NCI-H1694 (cell line): ENCODE results near the gene SIGLEC9.

Experiments used
- DNase-seq: peaks from one replicate; lab custom pipeline; 2025; lab: John Stamatoyannopoulos, UW

The SIGLEC9 gene

DNA sequence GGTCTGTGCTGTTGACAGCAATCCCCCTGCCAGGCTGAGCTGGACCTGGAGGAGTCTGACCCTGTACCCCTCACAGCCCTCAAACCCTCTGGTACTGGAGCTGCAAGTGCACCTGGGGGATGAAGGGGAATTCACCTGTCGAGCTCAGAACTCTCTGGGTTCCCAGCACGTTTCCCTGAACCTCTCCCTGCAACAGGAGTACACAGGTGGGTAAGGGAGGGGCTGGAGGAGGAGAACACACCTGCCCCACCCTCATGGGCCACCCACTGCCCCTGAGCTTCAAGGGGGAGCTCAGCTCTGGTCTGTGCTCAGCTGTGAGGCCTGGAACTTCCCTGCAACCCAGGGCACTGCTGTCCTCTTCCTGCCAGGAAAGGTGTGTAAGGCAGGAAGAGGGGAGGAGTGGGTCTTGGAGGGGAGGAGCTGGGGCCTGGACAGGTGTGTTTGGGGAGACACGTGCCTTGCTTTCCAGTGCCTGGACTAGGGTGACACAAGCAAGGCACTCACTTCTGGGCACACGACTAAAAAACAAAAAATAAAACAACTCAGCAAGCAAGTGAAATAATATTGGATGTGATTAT is 21.3 kb downstream of the SIGLEC9 start:
- no peak for DNase-seq

DNA sequence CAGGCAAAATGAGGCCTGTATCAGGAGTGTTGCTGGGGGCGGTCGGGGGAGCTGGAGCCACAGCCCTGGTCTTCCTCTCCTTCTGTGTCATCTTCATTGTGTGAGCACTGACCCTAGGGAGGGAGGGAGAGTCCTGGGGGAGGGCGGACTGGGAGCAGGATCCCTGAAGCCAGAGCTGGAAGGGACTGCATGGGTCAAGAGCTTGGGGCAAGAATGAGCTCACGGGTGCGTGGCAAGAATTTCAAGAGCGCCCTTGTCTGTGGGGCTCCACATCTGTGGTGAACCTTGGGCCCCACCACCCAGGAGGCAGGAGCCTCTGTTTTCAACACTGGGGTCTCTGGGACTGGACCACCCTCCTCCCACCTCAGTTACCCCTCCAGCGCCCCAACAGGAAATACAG is 22.0 kb downstream of the SIGLEC9 start:
- DNase-seq = no peak

DNA sequence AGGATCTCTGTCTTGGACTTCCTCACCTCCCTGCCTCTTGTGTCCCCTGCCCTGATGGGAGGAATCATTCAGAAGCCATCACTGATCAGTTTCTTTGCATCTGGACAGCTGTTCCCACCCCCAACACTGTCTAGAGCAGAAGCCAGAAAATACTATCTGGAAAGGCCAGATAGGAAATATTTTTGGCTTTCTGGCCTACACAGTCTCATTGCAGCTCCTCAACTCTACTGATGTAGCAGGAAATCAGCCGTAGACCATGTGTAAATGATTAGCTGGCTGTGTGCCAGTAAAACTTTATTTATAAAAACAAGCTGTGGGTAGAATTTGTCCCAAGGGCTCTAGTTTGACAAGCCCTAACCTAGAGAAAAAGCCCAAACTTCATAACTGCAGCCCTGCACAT is 23.0 kb downstream of the SIGLEC9 start:
- DNase-seq = no peak

DNA sequence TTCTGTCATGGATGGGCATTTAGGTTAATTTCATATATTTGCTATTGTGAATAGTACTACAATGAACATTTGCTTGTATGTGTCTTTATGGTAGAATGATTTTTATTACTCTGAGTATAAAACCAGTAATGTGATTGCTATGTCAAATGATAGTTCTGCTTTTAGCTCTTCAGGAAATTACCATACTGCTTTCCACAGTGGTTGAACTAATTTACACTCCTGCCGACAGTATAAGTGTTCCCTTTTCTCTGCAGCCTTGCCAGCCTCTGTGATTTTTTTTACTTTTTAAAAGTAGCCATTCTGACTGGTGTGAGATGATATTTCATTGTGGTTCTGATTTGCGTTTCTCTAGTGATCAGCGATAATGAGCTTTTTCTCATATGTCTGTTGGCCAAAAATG is 23.9 kb downstream of the SIGLEC9 start:
- DNase-seq = no peak

DNA sequence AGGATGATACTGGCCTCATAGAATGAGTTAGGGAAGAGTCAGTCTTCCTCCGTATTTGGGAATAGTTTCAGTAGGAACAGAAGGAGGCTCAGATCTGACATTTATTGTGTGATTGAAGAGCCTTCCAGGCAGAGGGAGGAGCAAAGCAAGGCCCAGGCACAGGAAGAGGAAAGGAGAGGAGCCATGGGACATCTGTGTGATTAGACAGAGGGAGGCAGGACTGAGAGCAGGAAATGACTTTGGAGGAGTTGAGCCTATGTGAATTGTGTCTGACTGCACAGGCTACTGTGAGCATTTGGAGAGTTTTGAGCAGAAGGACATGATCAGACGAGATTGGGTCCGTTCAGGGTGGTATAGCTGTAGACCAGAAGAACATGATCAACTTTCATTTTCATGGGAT is 25.9 kb downstream of the SIGLEC9 start:
- DNase-seq = no peak

DNA sequence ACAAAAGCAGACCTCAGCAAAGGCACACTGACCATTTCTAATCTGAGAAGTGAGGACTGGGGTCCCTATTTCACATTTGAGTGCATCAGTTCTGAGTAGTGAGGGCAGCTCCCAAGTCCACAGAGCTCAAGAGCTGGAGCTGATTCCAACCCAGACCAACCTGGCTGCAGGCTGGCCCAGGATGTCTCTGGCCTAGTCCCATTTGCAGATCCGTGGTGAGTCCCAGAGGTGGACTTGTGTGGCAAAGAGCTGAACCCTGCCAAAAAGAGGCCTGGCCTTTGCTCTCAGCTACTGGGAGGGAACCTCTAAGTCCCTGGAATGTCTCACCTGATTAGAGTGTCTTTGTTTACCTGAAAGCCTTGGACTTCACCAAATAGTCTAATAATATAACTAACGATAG is 32.0 kb downstream of the SIGLEC9 start:
- no peak for DNase-seq

DNA sequence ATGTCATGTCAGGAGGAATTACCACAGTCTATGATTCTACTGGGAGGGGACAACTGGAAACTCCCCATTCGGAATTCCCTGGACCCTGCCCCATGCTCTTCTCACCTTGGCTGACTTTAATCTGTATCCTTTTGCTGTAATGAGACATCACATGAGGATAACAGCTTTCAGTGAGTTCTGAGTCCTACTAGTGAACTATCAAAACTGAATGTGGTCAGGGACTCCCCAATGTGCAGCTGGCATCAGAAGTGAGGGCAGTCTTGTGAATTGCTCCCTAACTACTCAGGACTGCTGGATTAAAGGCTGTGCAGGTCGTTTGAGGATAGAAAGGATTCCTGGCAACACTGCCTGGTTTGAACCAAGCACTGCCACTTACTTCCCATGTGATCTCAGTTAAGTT is 32.6 kb downstream of the SIGLEC9 start:
- no peak for DNase-seq

DNA sequence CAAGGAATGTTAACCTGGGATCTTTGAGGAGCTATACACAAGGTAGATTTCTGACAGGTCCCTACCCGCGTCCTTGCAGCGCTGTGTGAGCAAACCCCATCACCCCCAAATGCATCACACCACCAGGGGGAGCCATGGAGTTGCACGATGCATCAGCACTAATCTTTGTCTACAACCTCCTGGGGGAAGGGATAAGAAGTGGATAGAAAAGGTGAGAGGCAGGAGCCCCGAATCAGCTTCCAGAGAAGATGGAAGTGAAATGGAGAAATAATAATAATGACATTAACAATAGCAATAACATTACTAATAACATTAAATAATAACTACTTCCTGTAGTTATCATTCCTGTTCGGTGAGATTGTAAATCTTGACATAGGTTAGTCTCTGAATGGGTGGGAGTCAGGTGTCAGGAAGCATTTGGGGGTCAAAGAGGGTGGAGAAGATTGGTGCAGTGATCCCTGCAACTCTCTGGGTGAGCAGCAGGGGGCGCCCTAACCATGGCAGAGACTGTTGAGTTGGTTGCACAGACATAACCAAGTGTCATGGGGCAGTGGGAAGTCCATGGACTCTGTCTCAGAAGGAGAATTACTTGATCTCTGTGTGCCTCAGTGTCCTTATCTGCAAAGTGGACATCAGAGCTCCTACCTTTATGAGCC is 33.9 kb downstream of the SIGLEC9 start:
- peak; percentile 2 for DNase-seq

DNA sequence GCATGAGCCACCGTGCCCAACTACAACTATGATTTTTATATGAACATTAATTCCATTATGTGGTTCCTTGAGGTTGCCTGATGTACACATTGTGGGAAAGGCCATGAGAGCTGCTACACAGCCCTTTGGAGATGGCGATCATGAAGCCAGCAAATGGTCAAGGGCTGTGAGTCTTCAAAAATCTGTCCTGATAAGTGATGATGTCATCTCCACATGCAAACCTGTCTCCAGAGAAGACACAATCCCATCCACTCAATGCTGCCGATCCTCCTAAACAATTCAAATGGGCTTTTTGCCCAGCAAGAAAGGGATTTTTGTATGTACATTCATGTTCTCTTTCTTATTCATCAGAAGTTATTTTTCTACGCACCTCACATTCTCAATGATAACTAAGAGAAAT is 35.0 kb downstream of the SIGLEC9 start:
- no peak for DNase-seq

DNA sequence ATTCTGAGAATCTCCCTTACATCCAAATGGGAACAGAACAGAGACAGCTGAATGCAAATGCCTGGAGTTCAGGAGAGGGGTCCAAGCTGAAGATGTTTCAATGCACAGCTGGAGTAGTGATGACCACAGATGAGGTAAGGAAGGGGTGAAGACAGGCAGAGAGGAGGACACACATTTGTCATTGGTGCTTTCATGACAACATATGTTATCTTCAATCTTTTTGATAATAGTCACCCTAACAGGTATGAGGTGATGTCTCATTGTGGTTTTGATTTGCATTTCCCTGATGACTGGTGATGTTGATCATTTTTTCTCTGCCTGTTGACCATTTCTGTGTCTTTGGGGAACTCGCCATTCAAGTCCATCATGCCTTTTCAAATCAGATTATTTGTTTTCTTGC is 36.6 kb downstream of the SIGLEC9 start:
- no peak for DNase-seq

DNA sequence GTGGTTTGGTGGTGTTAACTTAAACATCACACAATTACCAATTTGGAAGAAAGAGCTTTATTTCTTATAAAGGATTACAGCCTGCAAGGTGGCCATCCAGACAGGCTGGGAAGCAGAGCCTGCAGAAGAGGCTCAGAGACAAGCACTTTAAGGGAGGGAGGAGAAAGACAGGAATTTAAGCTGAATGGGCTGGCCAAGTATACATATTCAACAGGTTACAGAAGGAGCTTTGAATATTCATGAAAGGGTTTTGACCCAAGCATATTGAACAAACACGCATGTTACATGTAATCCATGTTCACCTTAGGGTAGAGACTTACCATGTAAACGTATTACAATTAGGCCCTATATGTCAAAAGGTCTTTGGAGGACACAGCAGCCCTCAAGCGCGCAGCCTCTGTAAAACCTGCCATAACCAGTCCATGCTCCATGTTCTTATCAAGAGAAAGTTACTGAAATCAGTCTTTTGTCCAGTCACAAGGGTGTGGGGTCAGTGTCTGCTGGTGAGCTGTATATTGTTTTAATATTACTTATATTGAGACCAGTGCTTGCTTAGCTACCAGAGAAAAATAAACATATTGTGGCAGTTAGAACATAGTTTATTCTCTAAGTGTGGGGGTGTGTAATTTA is 37.3 kb downstream of the SIGLEC9 start:
- no peak for DNase-seq

DNA sequence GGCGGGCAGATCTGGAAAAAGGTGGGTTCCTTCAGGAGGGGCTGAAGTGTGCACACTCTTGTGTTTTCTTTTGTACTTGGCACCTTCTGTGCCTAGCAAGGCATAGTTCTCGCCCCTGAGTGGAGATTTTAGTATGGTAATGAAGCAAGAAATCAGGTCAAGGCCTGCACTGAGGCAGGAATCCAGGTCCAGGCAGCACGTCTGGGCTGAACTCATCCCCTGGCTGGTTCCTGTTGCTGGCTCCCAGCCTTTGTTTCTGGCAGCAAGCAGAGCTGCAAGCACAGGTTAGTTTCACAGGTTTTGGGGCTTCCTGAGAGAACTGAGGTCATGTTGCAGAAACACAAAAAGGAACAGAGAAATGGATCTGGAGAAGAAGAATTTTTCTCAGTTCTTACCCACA is 38.6 kb downstream of the SIGLEC9 start:
- no peak for DNase-seq

DNA sequence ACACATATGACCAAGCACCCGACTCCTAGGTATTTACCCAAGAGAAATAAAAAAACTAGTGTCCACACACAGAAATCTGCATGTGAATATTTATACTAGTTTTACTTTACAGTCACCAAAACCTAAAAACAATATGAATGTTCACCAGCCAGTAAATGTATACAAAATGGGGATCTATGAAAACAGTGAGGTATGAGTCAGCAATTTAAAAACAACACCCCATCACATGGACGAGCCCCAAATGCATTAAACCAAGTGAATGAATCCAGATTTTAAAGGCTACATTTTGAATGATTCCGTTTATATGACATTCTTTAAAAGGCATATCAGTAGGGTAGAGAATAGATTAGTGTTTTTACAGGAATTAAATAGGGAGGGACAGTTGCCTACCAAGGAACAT is 39.5 kb downstream of the SIGLEC9 start:
- DNase-seq = no peak

DNA sequence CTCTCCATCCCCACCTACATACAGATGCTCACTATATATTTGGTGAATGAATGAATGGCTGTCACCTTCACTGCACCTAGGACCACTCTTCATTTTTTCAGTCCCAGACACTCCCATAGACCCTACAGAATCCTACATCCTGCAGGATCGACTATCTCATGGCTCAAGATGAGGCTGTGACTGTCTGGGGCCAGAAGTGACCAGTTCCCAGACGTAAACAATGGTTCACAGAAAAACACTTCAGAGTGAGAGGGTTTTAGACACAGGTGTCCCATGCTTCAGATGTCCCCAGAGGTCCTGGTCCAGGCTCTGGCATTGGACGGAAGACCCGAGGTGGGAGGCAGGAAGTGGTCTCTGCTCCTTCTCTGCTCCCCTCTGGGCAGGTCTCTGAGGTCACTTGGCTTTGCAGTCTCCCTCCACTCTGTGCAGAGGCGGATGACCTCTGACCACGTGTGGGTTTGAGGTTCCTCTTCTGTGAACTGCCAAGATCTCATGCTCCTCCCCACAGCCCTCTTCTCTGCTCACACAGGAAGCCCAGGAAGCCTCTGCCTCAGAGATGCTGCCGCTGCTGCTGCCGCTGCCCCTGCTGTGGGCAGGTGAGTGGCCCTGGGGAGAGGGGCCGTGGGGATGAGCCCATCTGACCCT is 42.3 kb downstream of the SIGLEC9 start:
- no peak for DNase-seq

DNA sequence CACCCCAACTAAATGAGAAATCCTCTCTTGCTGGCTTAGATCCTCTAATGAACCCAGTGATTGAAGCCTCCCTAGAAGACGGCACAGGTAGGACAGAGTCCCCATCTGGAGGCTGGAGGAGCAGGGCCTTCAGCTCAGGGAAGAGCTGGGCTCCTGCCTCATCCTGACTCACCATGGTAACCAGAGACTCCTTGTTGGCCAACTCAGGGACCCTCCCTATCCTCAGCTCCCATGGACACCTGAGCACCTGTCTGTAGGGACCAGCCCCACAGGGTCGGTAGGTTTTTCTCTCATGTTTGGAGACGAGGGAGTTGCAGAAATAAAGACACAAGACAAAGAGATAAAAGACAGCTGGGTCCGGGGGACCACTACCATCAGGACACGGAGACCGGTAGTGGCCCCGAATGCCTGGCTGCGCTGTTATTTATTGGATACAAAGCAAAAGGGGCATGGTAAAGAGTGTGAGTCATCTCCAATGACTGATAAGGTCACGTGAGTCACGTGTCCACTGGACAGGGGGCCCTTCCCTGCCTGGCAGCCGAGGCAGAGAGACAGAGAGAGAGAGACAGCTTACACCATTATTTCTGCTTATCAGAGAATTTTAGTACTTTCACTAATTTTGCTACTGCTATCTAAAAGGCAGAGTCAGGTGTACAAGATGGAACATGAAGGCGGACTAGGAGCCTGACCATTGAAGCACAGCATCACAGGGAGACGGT is 44.0 kb downstream of the SIGLEC9 start:
- DNase-seq = no peak

DNA sequence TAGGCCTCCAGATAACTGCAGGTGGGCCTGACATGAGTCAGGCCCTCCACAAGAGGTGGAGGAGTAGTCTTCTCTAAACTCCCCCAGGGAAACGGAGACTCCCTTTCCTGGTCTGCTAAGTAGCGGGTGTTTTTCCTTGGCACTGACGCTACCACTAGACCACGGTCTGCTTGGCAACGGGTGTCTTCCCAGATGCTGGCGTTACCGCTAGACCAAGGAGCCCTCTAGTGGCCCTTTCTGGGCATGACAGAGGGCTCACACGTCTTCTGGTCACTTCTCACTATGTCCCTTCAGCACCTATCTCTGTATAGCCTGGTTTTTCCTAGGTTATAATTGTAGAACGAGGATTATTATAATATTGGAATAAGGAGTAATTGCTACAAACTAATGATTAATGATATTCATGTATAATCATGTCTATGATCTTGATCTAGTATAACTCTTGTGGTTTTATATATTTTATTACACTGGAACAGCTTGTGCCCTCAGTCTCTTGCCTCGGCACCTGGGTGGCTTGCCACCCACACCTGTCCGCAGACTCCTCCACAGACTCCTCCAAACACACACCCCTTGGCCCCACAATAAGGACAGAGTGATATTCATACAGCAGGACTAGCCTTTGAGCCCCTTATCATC is 44.7 kb downstream of the SIGLEC9 start:
- DNase-seq = peak; percentile 19

DNA sequence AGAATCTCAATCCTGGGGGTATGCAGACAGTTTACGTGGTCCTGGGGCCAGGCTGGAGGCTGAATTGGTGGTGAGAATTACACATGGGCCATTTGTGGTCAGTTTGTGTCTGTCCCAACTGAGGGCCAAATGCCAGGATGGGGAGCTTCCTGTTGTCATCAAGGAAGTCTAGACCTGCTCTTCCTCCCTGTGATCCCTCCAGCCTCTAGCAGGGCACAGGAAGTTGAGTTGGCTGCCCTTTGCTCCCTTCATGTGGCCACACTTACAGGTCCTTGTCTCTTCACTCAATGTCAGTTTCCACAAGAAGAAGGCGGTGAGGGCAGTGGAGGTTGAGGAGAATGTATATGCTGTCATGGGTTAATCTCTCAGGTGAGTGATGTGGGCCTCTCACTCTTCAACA is 47.5 kb downstream of the SIGLEC9 start:
- no peak for DNase-seq

DNA sequence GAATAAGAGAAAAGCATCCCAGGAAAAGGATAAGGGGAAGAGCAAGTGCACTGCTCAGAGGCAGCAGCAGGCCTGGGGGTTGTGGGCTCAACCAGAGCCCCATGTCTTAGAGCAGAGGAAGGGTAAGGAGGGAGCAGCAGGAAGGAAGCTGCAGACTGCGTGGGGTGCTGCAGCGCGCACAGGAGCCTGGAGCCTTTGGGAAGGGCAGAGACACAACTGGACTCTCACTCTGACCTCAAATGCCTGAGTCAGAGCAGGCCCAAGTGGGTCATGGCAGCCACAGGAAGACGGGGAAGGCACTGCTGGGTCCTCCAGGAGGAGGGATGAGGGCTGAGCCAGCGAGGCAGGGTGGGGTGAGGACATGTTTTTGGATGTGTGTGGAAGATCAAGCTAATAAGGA is 49.0 kb downstream of the SIGLEC9 start:
- DNase-seq = no peak

DNA sequence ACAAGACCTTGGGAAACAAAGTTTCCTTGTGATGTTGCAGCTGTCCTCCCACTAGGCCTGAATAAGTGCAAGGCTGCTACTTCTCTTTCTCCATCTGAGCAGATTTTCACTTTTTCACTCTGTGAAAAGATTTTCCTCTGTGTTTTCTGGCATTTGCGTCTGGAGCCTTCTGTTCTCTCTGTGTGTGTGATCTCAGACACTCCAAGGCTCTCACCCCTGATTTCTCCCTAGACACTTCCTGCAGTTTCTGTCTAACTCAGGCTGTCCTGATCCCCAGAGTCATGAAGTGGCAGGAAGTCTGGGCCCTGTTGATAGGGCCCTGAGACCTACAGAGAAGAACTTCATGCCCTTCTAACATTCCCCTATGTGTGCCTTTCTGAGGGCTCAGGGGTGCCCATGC is 54.5 kb downstream of the SIGLEC9 start:
- DNase-seq = no peak
